Activated naive CD8-positive, alpha-beta T cell treated with anti-CD3 and anti-CD28 coated beads, Interleukin-2, amount 10 ng/mL, durations not matched to agents 7 days and 5 days (primary cell): ENCODE data around the gene CTSK. TPM values are rescaled to one million over a fixed set of nuclear protein-coding genes. Genes with fewer than 3 reads are reported as not detected.
"Not testable (repeated sequence)": the region's sequence is repeated elsewhere in the genome, so short reads cannot be mapped to it uniquely, and the experiment has no call there.

Experiments
- ATAC-seq: fragments of 150-1000 bp; cut with Tn5 transposase; one replicate; pipeline ENCODE4 v1.10.0; 2021; ENCODE audit warnings: low read depth, moderate library complexity
- POLR2A ChIA-PET: fragments of 350-600 bp; sonication (Branson Sonifier 250); formaldehyde crosslinking; loops from one replicate; lab custom pipeline; 2021; ENCODE audit warnings: antibody characterized with exemption; lab: Charles Lee
- DNase-seq: peaks from one replicate; pipeline ENCODE4 v3.0.0; 2021
- H3K27ac Mint-ChIP-seq: one replicate; pipeline ENCODE4 v1.8.0; 2022; ENCODE audit warnings: mild to moderate bottlenecking, mixed read lengths
- H3K27me3 Mint-ChIP-seq: one replicate; pipeline ENCODE4 v1.8.0; 2022; ENCODE audit warnings: mild to moderate bottlenecking, moderate library complexity, mixed read lengths
- H3K36me3 Mint-ChIP-seq: one replicate; pipeline ENCODE4 v1.8.0; 2021; ENCODE audit warnings: mild to moderate bottlenecking, mixed read lengths
- H3K4me1 Mint-ChIP-seq: one replicate; pipeline ENCODE4 v1.8.0; 2021; ENCODE audit warnings: mixed read lengths
- H3K4me3 Mint-ChIP-seq: one replicate; pipeline ENCODE4 v1.8.0; 2022; ENCODE audit warnings: mild to moderate bottlenecking, moderate library complexity, mixed read lengths
- H3K9me3 Mint-ChIP-seq: one replicate; pipeline ENCODE4 v1.8.0; 2021; ENCODE audit warnings: mixed read lengths
- total RNA-seq, 2 experiments: library from RNA; stranded (reverse); gene quantifications; one replicate each; pipeline ENCODE4 v1.2.3, GENCODE V29; 2021

Gene CTSK
- total RNA-seq, 2 experiments from 2014 or later, result 6.7 to 9.4 TPM

DNA sequence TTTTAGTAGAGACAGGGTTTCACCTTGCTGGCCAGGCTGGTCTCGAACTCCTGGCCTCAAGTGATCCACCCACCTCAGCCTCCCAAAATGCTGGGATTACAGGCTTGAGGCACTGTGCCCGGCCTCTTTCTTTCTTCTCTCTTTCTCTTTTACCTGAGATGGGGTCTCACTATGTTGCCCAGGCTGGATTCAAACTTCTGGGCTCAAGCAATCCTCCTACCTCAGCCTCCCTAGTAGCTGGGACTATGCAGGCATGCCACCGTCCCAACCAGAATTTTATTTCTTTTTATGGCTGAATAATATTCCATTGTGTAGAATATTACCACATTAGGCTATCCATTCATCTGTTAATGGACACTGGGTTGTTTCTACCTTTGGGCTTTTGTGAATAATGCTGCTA lies 14.3 kb downstream of the CTSK start:
- ATAC-seq, H3K9me3 Mint-ChIP-seq, POLR2A ChIA-PET, H3K27ac Mint-ChIP-seq, DNase-seq, H3K4me3 Mint-ChIP-seq, H3K27me3 Mint-ChIP-seq, H3K4me1 Mint-ChIP-seq: not testable (repeated sequence)
- peaks cover 15% of the 10 kb centered on the region for H3K36me3 Mint-ChIP-seq

DNA sequence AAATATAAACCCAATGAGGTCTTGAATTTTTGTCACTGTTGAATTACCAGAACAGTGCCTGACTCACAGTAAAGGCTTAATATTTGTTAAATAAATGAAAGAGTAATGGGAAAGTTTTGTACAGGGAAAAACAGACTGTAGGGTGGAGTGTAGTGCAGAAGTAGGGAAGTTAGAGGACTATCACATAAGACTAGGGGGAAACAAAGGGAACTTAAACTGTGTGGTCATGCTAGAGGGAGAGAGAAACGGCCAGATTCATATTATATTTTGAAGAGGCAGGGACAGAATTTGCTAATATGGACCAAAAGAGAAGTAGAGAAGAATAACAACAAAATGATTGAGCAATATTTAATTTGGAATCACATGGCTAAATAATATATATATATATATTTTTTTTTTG lies 14.8 kb downstream of the CTSK start:
- Mint-ChIP-seq H3K27me3 (no peaks in the 10 kb centered on the region), H3K4me3 (no peak overlapping the region), H3K9me3 (no peaks in the 10 kb centered on the region), H3K4me1 (no peaks in the 10 kb centered on the region), H3K36me3 (peaks cover 13% of the 10 kb centered on the region), H3K27ac (no peak overlapping the region)
- ATAC-seq (no peak), DNase-seq (no peak)
- POLR2A ChIA-PET, result no interaction called here

GRCh38 chr1:150791585-150791984 lies 16.5 kb downstream of the CTSK start:
- Mint-ChIP-seq H3K27me3 (no peaks in the 10 kb centered on the region), H3K27ac (no peak overlapping the region), H3K36me3 (peaks cover 8% of the 10 kb centered on the region), H3K4me1 (peaks cover 2% of the 10 kb centered on the region), H3K9me3 (no peaks in the 10 kb centered on the region), H3K4me3 (no peak overlapping the region)
- DNase-seq (no peak), ATAC-seq (no peak)
- POLR2A ChIA-PET, result no interaction called here

- no peak for DNase-seq
- Mint-ChIP-seq H3K27ac (no peak overlapping the region), H3K4me1 (peaks cover 3% of the 10 kb centered on the region), H3K9me3 (no peaks in the 10 kb centered on the region), H3K27me3 (no peaks in the 10 kb centered on the region), H3K4me3 (no peak overlapping the region), H3K36me3 (peaks cover 4% of the 10 kb centered on the region)
- POLR2A ChIA-PET, result no interaction called here
- no peak for ATAC-seq
Measured at GRCh38 chr1:150789396-150789795, 18.7 kb downstream of the CTSK start.

DNA sequence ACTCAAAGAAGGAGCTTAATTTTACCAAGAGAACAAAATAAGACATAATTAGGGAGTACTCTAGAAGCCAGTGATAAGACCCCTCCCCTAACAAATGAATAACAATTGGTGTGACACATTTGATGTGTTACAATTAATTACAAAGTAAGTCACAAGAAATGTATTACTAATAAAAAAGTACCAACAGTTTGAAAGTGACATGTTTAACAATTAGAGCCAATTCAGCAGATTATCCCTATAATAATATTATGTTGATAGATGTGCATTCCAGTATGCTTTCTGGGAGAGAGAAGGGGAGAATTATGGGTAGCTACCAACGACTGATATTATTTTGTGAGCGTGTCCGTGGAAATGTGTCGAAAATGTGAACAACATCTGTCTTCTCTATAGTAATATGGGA lies 19.1 kb downstream of the CTSK start:
- Mint-ChIP-seq H3K27me3 (no peaks in the 10 kb centered on the region), H3K4me1 (peaks cover 3% of the 10 kb centered on the region), H3K4me3 (no peak overlapping the region), H3K36me3 (peaks cover 4% of the 10 kb centered on the region), H3K9me3 (no peaks in the 10 kb centered on the region), H3K27ac (no peak overlapping the region)
- DNase-seq, result no peak
- POLR2A ChIA-PET, result no interaction called here
- no peak for ATAC-seq

- Mint-ChIP-seq H3K27me3 (no peaks in the 10 kb centered on the region), H3K27ac (no peak overlapping the region), H3K4me3 (no peak overlapping the region), H3K9me3 (no peaks in the 10 kb centered on the region), H3K36me3 (peaks cover 4% of the 10 kb centered on the region), H3K4me1 (peaks cover 3% of the 10 kb centered on the region)
- POLR2A ChIA-PET, result interaction anchor here (0.6 kb wide), 1 partner anchor 601 kb away, joined by 3 read pairs; no protein-coding TSS in a partner anchor
- ATAC-seq (no peak), DNase-seq (no peak)
Measured at GRCh38 chr1:150787455-150787854, 20.6 kb downstream of the CTSK start.

DNA sequence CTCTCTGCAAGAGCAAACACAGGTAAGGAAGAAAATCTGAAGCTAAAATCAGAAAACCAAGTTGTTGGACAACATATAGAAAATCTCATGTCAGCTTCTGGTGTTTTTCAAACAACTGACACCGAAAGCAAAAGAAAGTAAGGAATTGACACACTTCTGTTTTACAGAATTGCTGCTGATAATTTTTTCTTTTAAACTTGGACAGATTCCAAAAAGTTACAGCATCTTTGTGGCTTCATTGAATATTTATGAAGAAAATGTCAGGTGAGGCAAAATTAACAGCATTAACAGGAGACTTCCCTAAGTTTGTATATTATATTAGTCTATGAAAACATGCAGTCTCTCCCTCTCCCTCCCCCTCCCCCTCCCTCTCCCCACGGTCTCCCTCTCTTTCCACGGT lies 27.6 kb downstream of the CTSK start:
- ATAC-seq, result no peak
- Mint-ChIP-seq H3K27me3 (no peaks in the 10 kb centered on the region), H3K4me3 (no peak overlapping the region)

GRCh38 chr1:150778409-150778808 lies 29.7 kb downstream of the CTSK start:
- peaks cover 4% of the 10 kb centered on the region for H3K36me3 Mint-ChIP-seq
- ATAC-seq (no peak), DNase-seq (no peak)
- POLR2A ChIA-PET, result interaction anchor here (0.7 kb wide), 1 partner anchor 96 kb away, joined by 3 read pairs; no protein-coding TSS in a partner anchor
- peaks cover 3% of the 10 kb centered on the region for H3K9me3 Mint-ChIP-seq
- no peak overlapping the region for H3K27ac Mint-ChIP-seq
- H3K4me1 Mint-ChIP-seq, result peaks cover 11% of the 10 kb centered on the region
- H3K27me3 Mint-ChIP-seq, result no peaks in the 10 kb centered on the region
- H3K4me3 Mint-ChIP-seq, result no peak overlapping the region

More for the DNA sequence above, 27.6 kb downstream of the CTSK start:
- H3K36me3 Mint-ChIP-seq, result peaks cover 4% of the 10 kb centered on the region
- no peak overlapping the region for H3K27ac Mint-ChIP-seq
- no peak for DNase-seq
- H3K9me3 Mint-ChIP-seq, result peaks cover 3% of the 10 kb centered on the region
- peaks cover 11% of the 10 kb centered on the region for H3K4me1 Mint-ChIP-seq
- POLR2A ChIA-PET, result no interaction called here

DNA sequence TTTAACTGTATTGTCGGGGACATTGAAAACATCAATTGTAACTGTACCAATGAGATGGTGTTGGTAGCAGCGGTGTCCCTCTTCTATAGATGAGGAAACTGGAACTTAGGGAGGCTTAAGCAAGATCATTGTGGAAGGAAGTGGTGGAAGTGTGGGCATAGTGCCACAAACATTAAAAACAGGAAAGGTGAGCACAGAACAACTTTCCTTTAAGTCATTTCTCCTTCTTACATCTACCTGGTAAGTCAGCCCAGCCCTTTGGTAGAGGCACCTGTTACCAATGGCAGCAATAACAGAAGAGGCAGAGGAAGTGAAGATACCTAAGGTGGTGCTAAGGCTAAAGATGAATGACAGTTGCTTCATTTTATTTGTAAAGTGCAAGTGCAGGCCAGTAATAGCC lies 30.5 kb downstream of the CTSK start:
- ATAC-seq, result no peak
- POLR2A ChIA-PET, result interaction anchor here (0.7 kb wide), 1 partner anchor 431 kb away, joined by 3 read pairs; no protein-coding TSS in a partner anchor
- no peak overlapping the region for H3K27ac Mint-ChIP-seq

GRCh38 chr1:150775931-150776505 lies 32.0 kb downstream of the CTSK start:
- POLR2A ChIA-PET, result interaction anchor here (1.2 kb wide), 1 partner anchor 12 kb away, joined by 4 read pairs; no protein-coding TSS in a partner anchor
- not testable (repeated sequence) for H3K36me3 Mint-ChIP-seq, H3K4me3 Mint-ChIP-seq, DNase-seq, H3K27me3 Mint-ChIP-seq, ATAC-seq, H3K9me3 Mint-ChIP-seq, H3K27ac Mint-ChIP-seq
- peaks cover 22% of the 10 kb centered on the region for H3K4me1 Mint-ChIP-seq

More for the DNA sequence above, 30.5 kb downstream of the CTSK start:
- DNase-seq, result no peak
- peaks cover 11% of the 10 kb centered on the region for H3K4me1 Mint-ChIP-seq
- H3K27me3 Mint-ChIP-seq, result no peaks in the 10 kb centered on the region
- no peak overlapping the region for H3K4me3 Mint-ChIP-seq
- H3K36me3 Mint-ChIP-seq, result peaks cover 4% of the 10 kb centered on the region
- peaks cover 3% of the 10 kb centered on the region for H3K9me3 Mint-ChIP-seq

DNA sequence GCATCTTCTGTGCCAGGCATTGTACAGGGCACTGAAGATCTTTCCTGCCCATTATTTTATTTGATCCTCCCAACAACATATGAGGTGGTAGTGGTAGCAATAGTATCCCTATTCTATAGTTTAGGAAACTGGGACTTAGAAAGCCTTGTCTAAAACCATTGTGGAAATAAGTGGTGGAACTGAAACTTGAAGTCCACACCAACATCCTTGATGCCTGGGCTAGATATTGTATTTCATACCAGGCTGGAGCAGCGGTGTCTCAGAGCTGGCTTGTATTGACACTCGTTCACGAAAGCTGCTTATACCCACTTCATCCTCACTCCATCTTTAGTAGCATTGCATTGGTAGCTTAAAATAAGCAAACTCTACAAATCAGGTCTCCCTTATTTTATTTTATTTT lies 32.8 kb downstream of the CTSK start:
- H3K4me3 Mint-ChIP-seq, result no peak overlapping the region
- H3K4me1 Mint-ChIP-seq, result peaks cover 27% of the 10 kb centered on the region
- peaks cover 2% of the 10 kb centered on the region for H3K36me3 Mint-ChIP-seq
- peaks cover 4% of the 10 kb centered on the region for H3K27me3 Mint-ChIP-seq
- H3K9me3 Mint-ChIP-seq, result peaks cover under 1% of the 10 kb centered on the region
- ATAC-seq (no peak), DNase-seq (no peak)
- POLR2A ChIA-PET, result no interaction called here
- H3K27ac Mint-ChIP-seq, result no peak overlapping the region

GRCh38 chr1:150772326-150772725 lies 35.7 kb downstream of the CTSK start:
- ATAC-seq, result no peak
- no peak for DNase-seq
- no peak overlapping the region for H3K4me3 Mint-ChIP-seq
- peaks cover 4% of the 10 kb centered on the region for H3K27me3 Mint-ChIP-seq
- POLR2A ChIA-PET, result no interaction called here
- peaks cover 1% of the 10 kb centered on the region for H3K36me3 Mint-ChIP-seq
- H3K9me3 Mint-ChIP-seq, result no peaks in the 10 kb centered on the region
- peaks cover 17% of the 10 kb centered on the region for H3K4me1 Mint-ChIP-seq
- H3K27ac Mint-ChIP-seq, result no peak overlapping the region

DNA sequence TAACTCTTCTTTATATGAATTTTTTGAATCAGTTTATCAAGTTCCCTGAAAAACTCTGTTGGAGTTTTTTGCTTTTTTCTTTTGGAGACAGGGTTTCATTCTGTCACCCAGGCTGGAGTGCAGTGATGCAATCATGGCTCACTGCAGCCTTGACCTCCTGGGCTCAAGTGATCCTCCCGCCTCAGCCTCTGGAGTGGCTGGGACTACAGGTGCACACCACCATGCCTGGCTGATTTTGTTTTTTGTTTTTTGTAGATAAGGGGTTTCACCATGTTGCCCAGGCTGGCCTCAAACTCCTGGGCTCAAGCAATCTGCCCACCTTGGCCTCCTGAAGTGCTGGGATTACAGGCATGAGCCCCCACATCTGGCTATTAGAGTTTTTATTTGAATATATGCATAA lies 40.4 kb downstream of the CTSK start:
- Mint-ChIP-seq H3K4me1 (peaks cover 35% of the 10 kb centered on the region), H3K36me3 (peaks cover 10% of the 10 kb centered on the region)
- H3K27ac Mint-ChIP-seq, H3K4me3 Mint-ChIP-seq, H3K9me3 Mint-ChIP-seq, ATAC-seq, DNase-seq, POLR2A ChIA-PET, H3K27me3 Mint-ChIP-seq: not testable (repeated sequence)

GRCh38 chr1:150765977-150766301 lies 42.1 kb downstream of the CTSK start:
- H3K4me1 Mint-ChIP-seq, result peaks cover 31% of the 10 kb centered on the region
- H3K27me3 Mint-ChIP-seq, H3K9me3 Mint-ChIP-seq, ATAC-seq: not testable (repeated sequence)
- H3K27ac Mint-ChIP-seq, result peak overlapping the region; percentile 91
- DNase-seq, result peak; percentile 30
- POLR2A ChIA-PET, result interaction anchor here (0.6 to 1.5 kb wide), 8 partner anchors 38 to 402 kb away, joined by 3 to 8 read pairs (median 3); partner anchors contain the start of gene RPRD2
- peaks cover 20% of the 10 kb centered on the region for H3K36me3 Mint-ChIP-seq
- peak overlapping the region; percentile 85 for H3K4me3 Mint-ChIP-seq
